Measurements from ENCODE around the gene OSBPL7. TPM values are rescaled to one million over a fixed set of nuclear protein-coding genes. Genes with fewer than 3 reads are reported as not detected.

The OSBPL7 gene
- polyA plus RNA-seq, 1 donor (not counting 4 experiments of a cell fraction or from before 2014, with no cell fraction given), result 1.9 TPM

GRCh38 chr17:47762728-47763127 lies 58.9 kb downstream of the OSBPL7 start:
- Histone ChIP-seq H3K9me1 (ENCODE audit: control insufficient read depth, extremely low read depth, insufficient read depth, low read length) (no peaks in the 10 kb centered on the region), H3K27ac (ENCODE audit: control insufficient read depth, insufficient read depth, low read length) (no peak overlapping the region)
- TF ChIP-seq EZH2 (IDR thresholded peaks at IDR 0.05; ENCODE audit: low read length) (no peak), CTCF (optimal IDR thresholded peaks at IDR 0.05 in 1 of 3, IDR thresholded peaks at IDR 0.05 in 1 of 3, conservative IDR thresholded peaks at IDR 0.05 in 1 of 3; ENCODE audit: extremely low read depth in 1 of 3, insufficient read depth in 2 of 3, low read length in 3 of 3) (no peak)

GRCh38 chr17:47760409-47761140 lies 61.0 kb downstream of the OSBPL7 start:
- no peak overlapping the region for H3K4me2 ChIP-seq (ENCODE audit: control insufficient read depth, extremely low read depth, insufficient read depth, low read depth, low read length)
- peaks cover 13% of the 10 kb centered on the region for H3K27me3 ChIP-seq (ENCODE audit: control insufficient read depth, extremely low read depth, insufficient read depth, low read length)

More at GRCh38 chr17:47762728-47763127, 58.9 kb downstream of the OSBPL7 start:
- no peak overlapping the region for H2AFZ ChIP-seq (ENCODE audit: control insufficient read depth, low read length)
- H4K20me1 ChIP-seq (ENCODE audit: control insufficient read depth, extremely low read depth, insufficient read depth, low read length), result no peaks in the 10 kb centered on the region
- H3K4me1 ChIP-seq (ENCODE audit: control insufficient read depth, extremely low read depth, insufficient read depth, low read length), result no peaks in the 10 kb centered on the region
- dilution Hi-C loops (cut with MboI; ENCODE audit: extremely low pct_ligation_motif_present, low sequenced_read_pairs), result no loop called here
- FAIRE-seq (no peak), DNase-seq (ENCODE audit: low read depth, low spot score) (no peak)
- peaks cover 2% of the 10 kb centered on the region for H3K9me3 ChIP-seq (ENCODE audit: control insufficient read depth, low read depth, low read length)
- peaks cover 12% of the 10 kb centered on the region for H3K27me3 ChIP-seq (ENCODE audit: control insufficient read depth, extremely low read depth, insufficient read depth, low read length)
- no peak overlapping the region for H3K4me3 ChIP-seq (ENCODE audit: control insufficient read depth in 2 of 3, extremely low read depth in 1 of 3, insufficient read depth in 2 of 3, low read depth in 1 of 3, low read length in 3 of 3)
- no peak overlapping the region for H3K4me2 ChIP-seq (ENCODE audit: control insufficient read depth, extremely low read depth, insufficient read depth, low read depth, low read length)
- H3K36me3 ChIP-seq (ENCODE audit: control insufficient read depth in 2 of 2, extremely low read depth in 1 of 2, insufficient read depth in 2 of 2, low read length in 2 of 2), result no peaks in the 10 kb centered on the region
- no peaks in the 10 kb centered on the region for H3K79me2 ChIP-seq (ENCODE audit: control insufficient read depth, insufficient read depth, low read length)
- H3K9ac ChIP-seq (ENCODE audit: control insufficient read depth, extremely low read depth, insufficient read depth, low read length), result no peak overlapping the region

More at GRCh38 chr17:47760409-47761140, 61.0 kb downstream of the OSBPL7 start:
- H3K27ac ChIP-seq (ENCODE audit: control insufficient read depth, insufficient read depth, low read length), result no peak overlapping the region
- no peaks in the 10 kb centered on the region for H3K9me1 ChIP-seq (ENCODE audit: control insufficient read depth, extremely low read depth, insufficient read depth, low read length)
- H2AFZ ChIP-seq (ENCODE audit: control insufficient read depth, low read length), result no peak overlapping the region
- H3K36me3 ChIP-seq (ENCODE audit: control insufficient read depth in 2 of 2, extremely low read depth in 1 of 2, insufficient read depth in 2 of 2, low read length in 2 of 2), result no peaks in the 10 kb centered on the region
- FAIRE-seq (no peak), DNase-seq (ENCODE audit: low read depth, low spot score) (no peak)
- no peaks in the 10 kb centered on the region for H3K4me1 ChIP-seq (ENCODE audit: control insufficient read depth, extremely low read depth, insufficient read depth, low read length)
- H3K79me2 ChIP-seq (ENCODE audit: control insufficient read depth, insufficient read depth, low read length), result no peaks in the 10 kb centered on the region
- H3K9me3 ChIP-seq (ENCODE audit: control insufficient read depth, low read depth, low read length), result peaks cover 2% of the 10 kb centered on the region
- H4K20me1 ChIP-seq (ENCODE audit: control insufficient read depth, extremely low read depth, insufficient read depth, low read length), result no peaks in the 10 kb centered on the region
- dilution Hi-C loops (cut with MboI; ENCODE audit: extremely low pct_ligation_motif_present, low sequenced_read_pairs), result no loop called here
- no peak overlapping the region for H3K9ac ChIP-seq (ENCODE audit: control insufficient read depth, extremely low read depth, insufficient read depth, low read length)
- TF ChIP-seq EZH2 (IDR thresholded peaks at IDR 0.05; ENCODE audit: low read length) (no peak), CTCF (optimal IDR thresholded peaks at IDR 0.05 in 1 of 3, IDR thresholded peaks at IDR 0.05 in 1 of 3, conservative IDR thresholded peaks at IDR 0.05 in 1 of 3; ENCODE audit: extremely low read depth in 1 of 3, insufficient read depth in 2 of 3, low read length in 3 of 3) (no peak)
- no peak overlapping the region for H3K4me3 ChIP-seq (ENCODE audit: control insufficient read depth in 2 of 3, extremely low read depth in 1 of 3, insufficient read depth in 2 of 3, low read depth in 1 of 3, low read length in 3 of 3)

Measured in keratinocyte (primary cell).